8988T (cell line): Measurements from ENCODE around the gene HOXA13.
A peak's percentile ranks its signal among the peaks of the same experiment; 100 is the strongest.

Experiments
- DNase-seq: peaks from one replicate; pipeline ENCODE4 v3.0.0; 2011

HOXA13 gene

GRCh38 chr7:27235387-27236311 lies 35.8 kb upstream of the HOXA13 start:
- DNase-seq: peak; percentile 72

GRCh38 chr7:27229448-27229847 lies 29.6 kb upstream of the HOXA13 start:
- DNase-seq: no peak

GRCh38 chr7:27224983-27225934 lies 25.4 kb upstream of the HOXA13 start:
- no peak for DNase-seq

GRCh38 chr7:27223941-27224575 lies 24.2 kb upstream of the HOXA13 start:
- no peak for DNase-seq

GRCh38 chr7:27221201-27221797 lies 21.4 kb upstream of the HOXA13 start:
- no peak for DNase-seq

- DNase-seq: no peak
These were observed 20.6 kb upstream of the HOXA13 start for GRCh38 chr7:27220440-27220955.

- DNase-seq: no peak
These were observed 19.9 kb upstream of the HOXA13 start for GRCh38 chr7:27219821-27220220.

- no peak for DNase-seq
These were observed 18.1 kb upstream of the HOXA13 start for GRCh38 chr7:27217951-27218350.

- no peak for DNase-seq
These were observed 15.5 kb upstream of the HOXA13 start for GRCh38 chr7:27215356-27215755.

GRCh38 chr7:27214239-27214950 lies 14.5 kb upstream of the HOXA13 start:
- no peak for DNase-seq

GRCh38 chr7:27213433-27214238 lies 13.7 kb upstream of the HOXA13 start:
- DNase-seq: no peak

- DNase-seq: no peak
These were observed 12.9 kb upstream of the HOXA13 start for GRCh38 chr7:27212497-27213432.

- no peak for DNase-seq
These were observed 11.9 kb upstream of the HOXA13 start for GRCh38 chr7:27211764-27212204.

GRCh38 chr7:27211084-27211446 lies 11.2 kb upstream of the HOXA13 start:
- no peak for DNase-seq

GRCh38 chr7:27210441-27211083 lies 10.7 kb upstream of the HOXA13 start:
- peak; percentile 76 for DNase-seq

GRCh38 chr7:27209933-27210440 lies 10.1 kb upstream of the HOXA13 start:
- DNase-seq: no peak

- no peak for DNase-seq
These were observed 9.1 kb upstream of the HOXA13 start for GRCh38 chr7:27208998-27209397.

- no peak for DNase-seq
These were observed 7.6 kb upstream of the HOXA13 start for GRCh38 chr7:27207348-27207985.
